Lower leg skin (tissue), 3 donors: ENCODE data around the gene COBL.

Source experiments
- CTCF ChIP-seq, 3 donors: fragments of 450-650 bp; IDR thresholded peaks; one replicate each; pipeline ENCODE4 v1.5.1; 2016; ENCODE audit warnings: antibody characterized with exemption in 3 of 3, mild to moderate bottlenecking in 3 of 3, moderate library complexity in 2 of 3
- POLR2A ChIP-seq, 2 donors: fragments of 450-650 bp; IDR thresholded peaks; one replicate each; pipeline ENCODE4 v1.6.1; 2016 to 2017; ENCODE audit warnings: antibody characterized with exemption in 2 of 2, mild to moderate bottlenecking in 1 of 2, moderate library complexity in 1 of 2

GRCh38 chr7:51077987-51078370, 238.6 kb downstream of the COBL start:
- TF ChIP-seq CTCF (IDR thresholded peaks at IDR 0.05) (no peak), POLR2A (IDR thresholded peaks at IDR 0.05) (no peak)
